ENCODE results near the gene ISLR.

The ISLR gene

GRCh38 chr15:74128785-74129585 is 44.5 kb upstream of the ISLR start:
- H3K4me3 ChIP-seq (ENCODE audit: low read depth, low read length), result no peak overlapping the region
- H3K36me3 ChIP-seq (ENCODE audit: control insufficient read depth in 2 of 2, insufficient read depth in 1 of 2, low read length in 2 of 2), result no peaks in the 10 kb centered on the region
- CTCF ChIA-PET, result interaction anchor here (0.6 to 6.3 kb wide), 30 partner anchors 15 to 244 kb away, joined by 3 to 100 read pairs (median 4); partner anchors contain the start of genes CYP11A1 and STRA6
- 0 out of 2 replicates have a peak overlapping the region, but pooled peaks have one; percentile 1 for H3K27ac ChIP-seq (ENCODE audit: extremely low read depth, low read depth, low read length)
- H3K9me3 ChIP-seq (ENCODE audit: control insufficient read depth, insufficient read depth, low read depth, low read length), result no peaks in the 10 kb centered on the region
- no peak for TF ChIP-seq TRIM28 (IDR thresholded peaks at IDR 0.05; ENCODE audit: borderline replicate concordance, low read length)
- H3K4me1 ChIP-seq (ENCODE audit: control insufficient read depth, insufficient read depth, low read length), result peaks cover 14% of the 10 kb centered on the region
- POLR2A ChIA-PET, result interaction anchor here (0.8 to 2.2 kb wide), 7 partner anchors 43 to 194 kb away, joined by 3 to 6 read pairs (median 3); partner anchors contain the start of gene STRA6

GRCh38 chr15:74129586-74130154 is 43.8 kb upstream of the ISLR start:
- CTCF ChIA-PET, result interaction anchor here (0.6 to 6.3 kb wide), 14 partner anchors 16 to 243 kb away, joined by 3 to 100 read pairs (median 6); partner anchors contain the start of gene STRA6
- no peaks in the 10 kb centered on the region for H3K36me3 ChIP-seq (ENCODE audit: control insufficient read depth in 2 of 2, insufficient read depth in 1 of 2, low read length in 2 of 2)
- H3K9me3 ChIP-seq (ENCODE audit: control insufficient read depth, insufficient read depth, low read depth, low read length), result no peaks in the 10 kb centered on the region
- peaks cover 14% of the 10 kb centered on the region for H3K4me1 ChIP-seq (ENCODE audit: control insufficient read depth, insufficient read depth, low read length)
- peak; percentile 58 for TF ChIP-seq ZNF600 (tag by site-specific recombination; IDR thresholded peaks at IDR 0.05)
- no peak for TF ChIP-seq SP2 (tag by site-specific recombination; IDR thresholded peaks at IDR 0.05)
- no peak for TF ChIP-seq ZNF670 (tag by site-specific recombination; IDR thresholded peaks at IDR 0.05; ENCODE audit: low read depth)
- no peak for TF ChIP-seq ZNF660 (tag by site-specific recombination; IDR thresholded peaks at IDR 0.05)
- TF ChIP-seq ZNF664 (tag by site-specific recombination; IDR thresholded peaks at IDR 0.05), result no peak
- no peak for TF ChIP-seq KLF10 (tag by site-specific recombination; IDR thresholded peaks at IDR 0.05)
- H3K4me3 ChIP-seq (ENCODE audit: low read depth, low read length), result no peak overlapping the region
- POLR2A ChIA-PET, result interaction anchor here (1.0 to 2.2 kb wide), 6 partner anchors 27 to 178 kb away, joined by 3 to 6 read pairs (median 3); partner anchors contain the start of gene STRA6
- no peak overlapping the region; the same call in 1 of the 2 replicates for H3K27ac ChIP-seq (ENCODE audit: extremely low read depth, low read depth, low read length)

GRCh38 chr15:74130155-74130848 is 43.2 kb upstream of the ISLR start, which contains the start of gene ISLR2:
Gene ISLR2 (plus strand): TSS chr15:74130586. CDS start chr15:74132755, 2,169 bp downstream.
- ChIA-PET CTCF (interaction anchor here (0.6 to 6.3 kb wide), 7 partner anchors 16 to 192 kb away, joined by 3 to 100 read pairs (median 14); partner anchors contain the start of gene STRA6), POLR2A (interaction anchor here (0.6 to 2.2 kb wide), 8 partner anchors 14 to 236 kb away, joined by 3 to 13 read pairs (median 3); partner anchors contain the start of gene STRA6)
- H3K4me3 ChIP-seq (ENCODE audit: low read depth, low read length), result no peak within 1 kb of the TSS
- no peak for TF ChIP-seq GFI1B (tag by site-specific recombination; IDR thresholded peaks at IDR 0.05)
- TF ChIP-seq ZBTB17 (tag by site-specific recombination; IDR thresholded peaks at IDR 0.05), result peak; percentile 46; the same call in 1 of the 2 replicates
- TF ChIP-seq ZNF580 (tag by site-specific recombination; IDR thresholded peaks at IDR 0.05), result no peak
- TF ChIP-seq ZBTB44 (tag by site-specific recombination; IDR thresholded peaks at IDR 0.05), result peak; percentile 31; the same call in 1 of the 2 replicates
- 0 out of 2 replicates have a peak, but pooled peaks have one; percentile 13 for TF ChIP-seq ZBTB10 (tag by site-specific recombination; IDR thresholded peaks at IDR 0.05)
- peak; percentile 96 for TF ChIP-seq PRDM10 (tag by site-specific recombination; IDR thresholded peaks at IDR 0.05)
- no peak for TF ChIP-seq SALL2 (tag by site-specific recombination; IDR thresholded peaks at IDR 0.05; ENCODE audit: borderline replicate concordance)
- peak; percentile 36; the same call in 1 of the 2 replicates for TF ChIP-seq GLIS2 (tag by site-specific recombination; IDR thresholded peaks at IDR 0.05)
- TF ChIP-seq ZFP3 (tag by site-specific recombination; IDR thresholded peaks at IDR 0.05; ENCODE audit: low read depth), result no peak
- TF ChIP-seq ZNF76 (tag by site-specific recombination; IDR thresholded peaks at IDR 0.05; ENCODE audit: borderline replicate concordance, low read depth), result no peak
- TF ChIP-seq SCRT1 (tag by site-specific recombination; IDR thresholded peaks at IDR 0.05; ENCODE audit: borderline replicate concordance), result no peak
- no peak for TF ChIP-seq ZNF610 (tag by site-specific recombination; IDR thresholded peaks at IDR 0.05; ENCODE audit: borderline replicate concordance)

More at GRCh38 chr15:74130155-74130848, 43.2 kb upstream of the ISLR start, which contains the start of gene ISLR2:
- H3K27ac ChIP-seq (ENCODE audit: extremely low read depth, low read depth, low read length), result no peak within 1 kb of the TSS; the same call in 1 of the 2 replicates
- no peaks in the 10 kb centered on the region for H3K9me3 ChIP-seq (ENCODE audit: control insufficient read depth, insufficient read depth, low read depth, low read length)
- H3K4me1 ChIP-seq (ENCODE audit: control insufficient read depth, insufficient read depth, low read length), result peaks cover 14% of the 10 kb centered on the region
- H3K36me3 ChIP-seq (ENCODE audit: control insufficient read depth in 2 of 2, insufficient read depth in 1 of 2, low read length in 2 of 2), result no peaks in the 10 kb centered on the region

Data from HEK293 (cell line).